Neural cell (in vitro differentiated cells): ENCODE data around the gene SLC25A15. TPM values are rescaled to one million over a fixed set of nuclear protein-coding genes. Genes with fewer than 3 reads are reported as not detected.

Experiments
- H2AFZ ChIP-seq: fragments of 200-600, 300-800 bp; sonication (generic), shearing (Covaris generic); 2 replicates; pipeline ENCODE4 v1.6.0; 2014; ENCODE audit warnings: low read depth, mild to moderate bottlenecking, antibody characterized with exemption, low read length, moderate library complexity
- H3F3A ChIP-seq: fragments of 200-600 bp; shearing (Covaris generic); 2 replicates; pipeline ENCODE4 v1.6.1; 2016; ENCODE audit warnings: mild to moderate bottlenecking, moderate library complexity, mixed read lengths, antibody characterized with exemption, low read length; ENCODE audit not compliant: insufficient read depth, poor library complexity, severe bottlenecking
- H3K27ac ChIP-seq: fragments of 200-600, 300-800 bp; sonication (generic), shearing (Covaris generic); 2 replicates; pipeline ENCODE4 v1.5.1; 2014; ENCODE audit warnings: mild to moderate bottlenecking, low read length, moderate library complexity
- H3K27me3 ChIP-seq: fragments of 300-800, 200-600 bp; sonication (generic), shearing (Covaris generic); 2 replicates; pipeline ENCODE4 v1.6.0; 2014; ENCODE audit warnings: mild to moderate bottlenecking, low read depth, low read length, moderate library complexity; ENCODE audit not compliant: insufficient read depth
- H3K36me3 ChIP-seq: fragments of 300-800, 200-600 bp; sonication (generic), shearing (Covaris generic); 2 replicates; pipeline ENCODE4 v1.5.1; 2014; ENCODE audit warnings: mild to moderate bottlenecking, antibody characterized with exemption, low read length, moderate library complexity; ENCODE audit not compliant: insufficient read depth
- H3K4me2 ChIP-seq: fragments of 300-800, 200-600 bp; sonication (generic), shearing (Covaris generic); 2 replicates; pipeline ENCODE4 v1.6.0; 2014; ENCODE audit warnings: mild to moderate bottlenecking, low read length
- H3K4me3 ChIP-seq: fragments of 300-800, 200-600 bp; sonication (generic), shearing (Covaris generic); 2 replicates; pipeline ENCODE4 v1.5.1; 2014; ENCODE audit warnings: mild to moderate bottlenecking, low read length, moderate library complexity
- H3K79me2 ChIP-seq: fragments of 200-600 bp; shearing (Covaris generic); replicated peaks from 2 replicates; pipeline ENCODE4 v1.6.0; 2014; ENCODE audit warnings: mild to moderate bottlenecking, low read length, moderate library complexity; ENCODE audit not compliant: insufficient read depth
- H3K9ac ChIP-seq: fragments of 300-800, 200-600 bp; sonication (generic), shearing (Covaris generic); 2 replicates; pipeline ENCODE4 v1.6.1; 2016; ENCODE audit warnings: mild to moderate bottlenecking, low read length, mixed read lengths
- H3K9me2 ChIP-seq: fragments of 200-600 bp; shearing (Covaris generic); 2 replicates; pipeline ENCODE4 v1.6.1; 2016; ENCODE audit warnings: mild to moderate bottlenecking, low read length, mixed read lengths; ENCODE audit not compliant: insufficient read depth
- H3K9me3 ChIP-seq: fragments of 200-600, 300-800 bp; sonication (generic), shearing (Covaris generic); 2 replicates; pipeline ENCODE4 v1.6.1; 2016; ENCODE audit warnings: mild to moderate bottlenecking, mixed run types, low read length, moderate library complexity, mixed read lengths
- H4K20me1 ChIP-seq: fragments of 200-600 bp; shearing (Covaris generic); 2 replicates; pipeline ENCODE4 v1.6.1; 2016; ENCODE audit warnings: mild to moderate bottlenecking, mixed run types; ENCODE audit not compliant: insufficient read depth
- CTCF ChIP-seq: fragments of 450-650 bp; IDR thresholded peaks from 2 replicates; pipeline ENCODE4 v1.5.1; 2014; ENCODE audit warnings: antibody characterized with exemption, mild to moderate bottlenecking, moderate library complexity; ENCODE audit not compliant: poor library complexity, severe bottlenecking
- EP300 ChIP-seq: fragments of 450-650 bp; conservative IDR thresholded peaks from 2 replicates; pipeline ENCODE4 v1.6.1; 2014; ENCODE audit warnings: antibody characterized with exemption, mild to moderate bottlenecking, moderate library complexity; ENCODE audit not compliant: poor library complexity, severe bottlenecking
- EZH2 ChIP-seq: fragments of 200-600, 300-800 bp; shearing (Covaris generic), sonication (generic); IDR thresholded peaks from 2 replicates; pipeline ENCODE4 v1.6.1; 2014; ENCODE audit warnings: antibody characterized with exemption, low read length, borderline replicate concordance, mild to moderate bottlenecking; ENCODE audit not compliant: insufficient read depth, poor library complexity, severe bottlenecking
- MXI1 ChIP-seq: fragments of 450-650 bp; conservative IDR thresholded peaks from 2 replicates; pipeline ENCODE4 v1.6.1; 2014; ENCODE audit warnings: antibody characterized with exemption, mild to moderate bottlenecking; ENCODE audit not compliant: poor library complexity, severe bottlenecking
- POLR2AphosphoS5 ChIP-seq: IDR thresholded peaks from 2 replicates; pipeline ENCODE4 v1.6.1; 2012
- RAD21 ChIP-seq: fragments of 450-650 bp; conservative IDR thresholded peaks from 2 replicates; pipeline ENCODE4 v1.6.1; 2014; ENCODE audit warnings: antibody characterized with exemption, mild to moderate bottlenecking, moderate library complexity
- REST ChIP-seq: IDR thresholded peaks from 2 replicates; pipeline ENCODE4 v1.6.1; 2012; ENCODE audit warnings: borderline replicate concordance
- SMC3 ChIP-seq: fragments of 450-650 bp; conservative IDR thresholded peaks from 2 replicates; pipeline ENCODE4 v1.6.1; 2014; ENCODE audit warnings: antibody characterized with exemption, mild to moderate bottlenecking, moderate library complexity; ENCODE audit not compliant: poor library complexity
- TAF1 ChIP-seq: IDR thresholded peaks from 2 replicates; pipeline ENCODE4 v1.6.1; 2012; ENCODE audit warnings: low read depth
- polyA plus RNA-seq: library from polyadenylated mRNA; depleted of rRNA; stranded (reverse); fragments of >200 nt; gene quantifications from 2 replicates; pipeline ENCODE4 v1.2.3, GENCODE V29; 2014

The SLC25A15 gene
- polyA plus RNA-seq, 1 donor from 2014 or later = 23.6 TPM

- no peak overlapping the region for H2AFZ ChIP-seq
- peaks cover 4% of the 10 kb centered on the region for H3K36me3 ChIP-seq
- H3K27me3 ChIP-seq = no peaks in the 10 kb centered on the region
- no peak overlapping the region for H3K27ac ChIP-seq
- H3K9me2 ChIP-seq = no peaks in the 10 kb centered on the region
- H3K9me3 ChIP-seq = no peaks in the 10 kb centered on the region
- H3K9ac ChIP-seq = no peak overlapping the region
- no peaks in the 10 kb centered on the region for H3K79me2 ChIP-seq
- no peak overlapping the region for H3K4me2 ChIP-seq
- H3K4me3 ChIP-seq = no peak overlapping the region
- no peaks in the 10 kb centered on the region for H4K20me1 ChIP-seq
- H3F3A ChIP-seq = no peaks in the 10 kb centered on the region
- no peak for TF ChIP-seq POLR2AphosphoS5
These were observed 24.4 kb downstream of the SLC25A15 start for GRCh38 chr13:40813667-40814454.

- Histone ChIP-seq H3K36me3 (peaks cover 4% of the 10 kb centered on the region), H3K9me2 (no peaks in the 10 kb centered on the region), H3K4me2 (no peak overlapping the region), H3K79me2 (no peaks in the 10 kb centered on the region), H3K4me3 (no peak overlapping the region), H2AFZ (no peak overlapping the region), H3K9me3 (no peaks in the 10 kb centered on the region), H4K20me1 (no peaks in the 10 kb centered on the region), H3K27ac (no peak overlapping the region), H3K9ac (no peak overlapping the region), H3K27me3 (no peaks in the 10 kb centered on the region), H3F3A (no peaks in the 10 kb centered on the region)
- TF ChIP-seq SMC3 (no peak), CTCF (no peak), RAD21 (no peak), MXI1 (no peak), REST (no peak), TAF1 (no peak), POLR2AphosphoS5 (no peak)
These were observed 25.4 kb downstream of the SLC25A15 start for GRCh38 chr13:40814803-40815202.

- no peaks in the 10 kb centered on the region for H3K79me2 ChIP-seq
- TF ChIP-seq EP300 = no peak
- no peak for TF ChIP-seq REST
- TF ChIP-seq EZH2 = no peak
- TF ChIP-seq RAD21 = no peak
- TF ChIP-seq SMC3 = no peak
- TF ChIP-seq MXI1 = no peak
- TF ChIP-seq POLR2AphosphoS5 = no peak
- TF ChIP-seq CTCF = no peak
- no peak for TF ChIP-seq TAF1
- H3F3A ChIP-seq = no peaks in the 10 kb centered on the region
- no peaks in the 10 kb centered on the region for H3K27me3 ChIP-seq
- no peaks in the 10 kb centered on the region for H3K9me2 ChIP-seq
- H3K9me3 ChIP-seq = no peaks in the 10 kb centered on the region
- H4K20me1 ChIP-seq = no peaks in the 10 kb centered on the region
- no peak overlapping the region for H3K4me3 ChIP-seq
- no peak overlapping the region for H2AFZ ChIP-seq
- H3K27ac ChIP-seq = no peak overlapping the region
- no peak overlapping the region for H3K4me2 ChIP-seq
- H3K36me3 ChIP-seq = peaks cover 4% of the 10 kb centered on the region
- H3K9ac ChIP-seq = no peak overlapping the region
These were observed 29.5 kb downstream of the SLC25A15 start for GRCh38 chr13:40818926-40819325.
